Activated B cell treated with CpG ODN at 0.5 μM for 24 hours (primary cell): ENCODE data around the gene RASL10A. TPM values are rescaled to one million over a fixed set of nuclear protein-coding genes. Genes with fewer than 3 reads are reported as not detected.

Experiments used
- ATAC-seq: fragments of 200-7000 bp; cut with Tn5 transposase; one replicate; pipeline ENCODE4 v1.10.0; 2021; ENCODE audit warnings: low read depth, mild to moderate bottlenecking, moderate library complexity
- CTCF ChIA-PET: fragments of 350-600 bp; sonication (Branson Sonifier 250); formaldehyde crosslinking; loops from one replicate; lab custom pipeline; 2021; ENCODE audit warnings: antibody characterized with exemption; lab: Charles Lee
- POLR2A ChIA-PET: fragments of 350-600 bp; sonication (Branson Sonifier 250); formaldehyde crosslinking; loops from one replicate; lab custom pipeline; 2021; ENCODE audit warnings: antibody characterized with exemption; lab: Charles Lee
- DNase-seq: peaks from one replicate; pipeline ENCODE4 v3.0.0; 2022
- H3K27ac Mint-ChIP-seq: one replicate; pipeline ENCODE4 v1.8.0; 2020; ENCODE audit warnings: mixed read lengths
- H3K27me3 Mint-ChIP-seq: one replicate; pipeline ENCODE4 v1.8.0; 2021; ENCODE audit warnings: mixed read lengths
- H3K36me3 Mint-ChIP-seq: one replicate; pipeline ENCODE4 v1.8.0; 2021; ENCODE audit warnings: low read depth, mixed read lengths
- H3K4me1 Mint-ChIP-seq: one replicate; pipeline ENCODE4 v1.8.0; 2021; ENCODE audit warnings: mixed read lengths
- H3K4me3 Mint-ChIP-seq: one replicate; pipeline ENCODE4 v1.8.0; 2020; ENCODE audit warnings: mild to moderate bottlenecking, mixed read lengths
- H3K9me3 Mint-ChIP-seq: one replicate; pipeline ENCODE4 v1.8.0; 2020; ENCODE audit warnings: mixed read lengths
- intact Hi-C: fragments of 100-400 bp; cut with micrococcal nuclease; formaldehyde crosslinking; loops from one replicate; pipeline ENCODE4 v1.15.1; 2024
- total RNA-seq: library from RNA; stranded (reverse); gene quantifications from 2 replicates; pipeline ENCODE4 v1.2.3, GENCODE V29; 2022
- TF ChIP-seq, protein P1 (sequence below): fragments of 200-600 bp; IDR thresholded peaks from one replicate; pipeline ENCODE4 v1.8.0; 2022; ENCODE audit warnings: antibody characterized with exemption, mild to moderate bottlenecking

Gene RASL10A
- total RNA-seq, 1 donor from 2014 or later: 1.0 TPM

DNA sequence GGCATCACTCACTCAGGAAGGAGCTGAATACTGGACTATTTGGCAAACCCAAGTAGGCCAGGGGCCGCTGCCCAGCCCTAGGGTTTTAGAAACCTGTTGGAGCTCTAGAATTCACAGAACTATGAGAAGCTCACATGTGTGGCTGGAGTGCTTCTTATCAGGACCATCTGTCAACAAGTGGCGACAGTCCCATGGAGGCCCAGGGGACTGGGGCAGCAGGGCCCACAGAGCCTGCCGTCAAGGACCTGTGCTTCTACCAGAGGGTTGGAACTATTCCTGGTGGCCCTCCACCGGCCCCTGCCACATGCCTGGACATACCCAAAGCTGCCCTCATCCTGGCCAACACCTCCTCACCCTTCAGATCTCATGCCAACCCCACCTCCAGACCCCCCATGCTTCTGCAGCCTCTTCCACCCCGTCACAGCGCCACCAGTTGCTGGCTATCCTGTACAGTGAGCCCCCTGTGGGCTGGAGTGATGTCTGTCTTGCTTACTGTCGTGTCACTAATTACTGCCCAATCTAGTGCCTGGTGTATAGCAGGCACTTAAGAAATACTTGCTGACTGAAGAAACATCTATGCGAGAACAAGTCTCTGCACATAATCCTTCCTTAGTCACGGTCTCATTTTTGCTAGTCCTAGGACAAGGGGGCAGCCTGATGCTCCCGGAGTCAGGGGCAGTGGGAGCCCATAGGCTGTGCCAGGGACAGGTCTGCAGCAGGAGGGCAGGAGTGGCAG, 27.2 kb upstream of the RASL10A start:
- no peaks in the 10 kb centered on the region for H3K9me3 Mint-ChIP-seq
- no peak overlapping the region for H3K27ac Mint-ChIP-seq
- intact Hi-C loops: no loop called here
- CTCF ChIA-PET: no interaction called here
- ATAC-seq: no peak
- POLR2A ChIA-PET: no interaction called here
- TF ChIP-seq, protein P1, sequence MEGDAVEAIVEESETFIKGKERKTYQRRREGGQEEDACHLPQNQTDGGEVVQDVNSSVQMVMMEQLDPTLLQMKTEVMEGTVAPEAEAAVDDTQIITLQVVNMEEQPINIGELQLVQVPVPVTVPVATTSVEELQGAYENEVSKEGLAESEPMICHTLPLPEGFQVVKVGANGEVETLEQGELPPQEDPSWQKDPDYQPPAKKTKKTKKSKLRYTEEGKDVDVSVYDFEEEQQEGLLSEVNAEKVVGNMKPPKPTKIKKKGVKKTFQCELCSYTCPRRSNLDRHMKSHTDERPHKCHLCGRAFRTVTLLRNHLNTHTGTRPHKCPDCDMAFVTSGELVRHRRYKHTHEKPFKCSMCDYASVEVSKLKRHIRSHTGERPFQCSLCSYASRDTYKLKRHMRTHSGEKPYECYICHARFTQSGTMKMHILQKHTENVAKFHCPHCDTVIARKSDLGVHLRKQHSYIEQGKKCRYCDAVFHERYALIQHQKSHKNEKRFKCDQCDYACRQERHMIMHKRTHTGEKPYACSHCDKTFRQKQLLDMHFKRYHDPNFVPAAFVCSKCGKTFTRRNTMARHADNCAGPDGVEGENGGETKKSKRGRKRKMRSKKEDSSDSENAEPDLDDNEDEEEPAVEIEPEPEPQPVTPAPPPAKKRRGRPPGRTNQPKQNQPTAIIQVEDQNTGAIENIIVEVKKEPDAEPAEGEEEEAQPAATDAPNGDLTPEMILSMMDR: no peak
- H3K4me1 Mint-ChIP-seq: no peaks in the 10 kb centered on the region
- no peaks in the 10 kb centered on the region for H3K27me3 Mint-ChIP-seq
- DNase-seq: no peak
- peaks cover 95% of the 10 kb centered on the region for H3K36me3 Mint-ChIP-seq
- no peak overlapping the region for H3K4me3 Mint-ChIP-seq

DNA sequence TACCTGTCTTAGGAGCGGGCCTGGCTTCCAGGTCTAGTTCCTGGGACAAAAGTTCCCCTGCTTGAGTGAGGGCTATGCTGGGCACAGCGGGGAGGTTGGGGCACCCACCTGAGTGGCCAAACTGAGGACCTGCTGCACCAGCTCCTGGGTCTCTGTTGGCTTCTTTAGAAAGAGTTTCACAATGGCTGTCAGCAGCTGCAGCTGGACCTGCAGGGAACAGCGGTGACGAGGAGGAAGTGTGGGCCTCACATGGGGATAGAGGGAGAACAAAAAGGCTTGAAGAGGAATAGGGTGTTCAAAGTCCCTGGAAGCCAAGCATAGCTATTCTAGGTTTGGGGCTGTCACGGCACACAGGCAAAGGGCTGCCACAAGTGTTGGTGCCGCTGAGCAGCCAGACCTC, 26.7 kb upstream of the RASL10A start:
- ChIA-PET CTCF (no interaction called here), POLR2A (no interaction called here)
- no peaks in the 10 kb centered on the region for H3K27me3 Mint-ChIP-seq
- peaks cover 95% of the 10 kb centered on the region for H3K36me3 Mint-ChIP-seq
- H3K4me1 Mint-ChIP-seq: no peaks in the 10 kb centered on the region
- ATAC-seq: no peak
- H3K27ac Mint-ChIP-seq: no peak overlapping the region
- H3K9me3 Mint-ChIP-seq: no peaks in the 10 kb centered on the region
- DNase-seq: no peak
- no peak overlapping the region for H3K4me3 Mint-ChIP-seq
- TF ChIP-seq, protein P1: no peak
- intact Hi-C loops: no loop called here

DNA sequence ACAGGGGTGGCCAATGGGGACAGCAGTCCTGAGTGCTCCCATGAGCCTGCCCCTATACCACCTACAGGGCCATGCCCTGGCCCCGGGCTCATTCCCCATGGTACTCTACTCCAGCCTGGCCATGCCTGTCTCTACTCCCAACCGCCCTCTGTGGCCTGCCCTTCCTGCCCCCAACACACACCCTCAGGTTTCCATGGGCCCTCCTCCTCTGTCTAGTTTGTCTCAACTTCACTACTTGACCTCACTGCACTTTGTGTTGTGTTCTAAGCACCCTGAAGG, 26.3 kb upstream of the RASL10A start:
- ATAC-seq: no peak
- no peak overlapping the region for H3K4me3 Mint-ChIP-seq
- H3K36me3 Mint-ChIP-seq: peaks cover 95% of the 10 kb centered on the region
- no peak overlapping the region for H3K27ac Mint-ChIP-seq
- DNase-seq: no peak
- H3K9me3 Mint-ChIP-seq: no peaks in the 10 kb centered on the region
- intact Hi-C loops: no loop called here
- H3K4me1 Mint-ChIP-seq: no peaks in the 10 kb centered on the region
- ChIA-PET CTCF (no interaction called here), POLR2A (no interaction called here)
- no peaks in the 10 kb centered on the region for H3K27me3 Mint-ChIP-seq
- TF ChIP-seq, protein P1: no peak

DNA sequence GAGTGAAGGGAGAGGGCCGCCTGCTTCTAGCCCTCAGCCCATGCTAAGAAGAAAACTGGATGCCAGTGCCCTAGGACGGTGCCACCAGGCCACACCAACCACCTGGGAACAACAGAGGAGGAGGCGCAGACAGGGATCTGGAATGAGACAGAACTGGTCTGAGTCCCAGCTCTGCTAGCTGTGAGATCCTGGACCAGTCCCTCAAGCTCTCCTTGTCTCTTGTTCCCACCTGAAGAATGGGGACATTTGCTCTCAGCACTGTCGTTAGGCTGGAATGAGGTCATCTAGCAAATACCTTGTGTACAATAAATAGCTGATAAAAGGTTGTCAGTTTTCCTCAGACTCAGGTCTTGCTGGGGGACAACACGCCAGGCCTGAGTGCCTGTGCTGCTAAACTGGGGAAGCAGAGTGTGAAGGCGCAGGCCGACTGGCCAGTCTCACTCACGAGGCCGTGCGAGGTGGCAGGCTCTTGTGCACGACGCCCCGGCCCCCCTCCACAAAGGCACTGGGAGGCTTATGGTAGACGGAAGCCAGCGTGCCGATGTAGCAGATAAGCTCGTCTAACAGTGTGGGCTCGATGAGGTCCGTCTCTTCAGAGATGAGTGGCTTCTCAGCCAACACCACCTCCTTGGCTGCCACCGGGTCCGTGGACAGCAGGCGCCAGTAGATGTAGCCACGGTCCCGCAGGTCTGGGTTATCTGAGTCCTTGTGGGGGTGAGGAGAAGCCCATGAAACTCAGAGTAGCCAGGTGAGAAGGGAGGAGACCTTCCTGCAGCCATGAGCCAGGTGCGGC, 25.8 kb upstream of the RASL10A start:
- intact Hi-C loops: no loop called here
- Mint-ChIP-seq H3K36me3 (peaks cover 95% of the 10 kb centered on the region), H3K4me1 (no peaks in the 10 kb centered on the region), H3K9me3 (no peaks in the 10 kb centered on the region), H3K4me3 (no peak overlapping the region), H3K27ac (no peak overlapping the region), H3K27me3 (no peaks in the 10 kb centered on the region)
- ChIA-PET CTCF (no interaction called here), POLR2A (no interaction called here)
- ATAC-seq (no peak), DNase-seq (no peak)
- TF ChIP-seq, protein P1: no peak

DNA sequence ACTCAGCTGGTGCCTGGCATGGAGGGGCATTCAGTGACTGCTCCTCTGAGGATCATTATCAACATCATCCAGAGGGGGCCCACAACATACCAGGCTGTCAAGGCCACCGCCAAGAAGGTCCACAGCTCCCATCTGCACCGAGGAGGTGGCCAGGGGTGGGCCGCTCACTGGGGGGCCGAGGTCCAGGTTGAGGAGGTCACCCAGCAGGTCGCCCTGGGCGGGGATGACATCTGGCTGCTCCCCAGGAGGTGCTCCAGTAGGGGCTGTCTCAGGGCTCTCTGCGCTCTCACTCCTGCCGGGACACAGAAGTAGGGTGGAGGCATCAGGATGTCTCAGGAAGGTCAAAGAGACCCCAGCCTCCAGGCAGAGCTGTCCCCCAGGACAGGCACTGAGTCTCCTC, 25.1 kb upstream of the RASL10A start:
- ChIA-PET POLR2A (no interaction called here), CTCF (no interaction called here)
- peaks cover 95% of the 10 kb centered on the region for H3K36me3 Mint-ChIP-seq
- intact Hi-C loops: no loop called here
- ATAC-seq (no peak), DNase-seq (no peak)
- no peak overlapping the region for H3K27ac Mint-ChIP-seq
- no peaks in the 10 kb centered on the region for H3K27me3 Mint-ChIP-seq
- no peaks in the 10 kb centered on the region for H3K9me3 Mint-ChIP-seq
- no peaks in the 10 kb centered on the region for H3K4me1 Mint-ChIP-seq
- H3K4me3 Mint-ChIP-seq: no peak overlapping the region
- TF ChIP-seq, protein P1: no peak
